CD14-positive monocyte (primary cell): Measurements from ENCODE around the gene TNFRSF13B. TPM values are rescaled to one million over a fixed set of nuclear protein-coding genes. Genes with fewer than 3 reads are reported as not detected.
"Not testable (repeated sequence)": the region's sequence is repeated elsewhere in the genome, so short reads cannot be mapped to it uniquely, and the experiment has no call there.

ENCODE experiments used
- DNase-seq, 3 donors: peaks; one replicate each; pipeline ENCODE4 v3.0.0-alpha.2; 2011 to 2022
- H2AFZ ChIP-seq: 2 replicates; pipeline ENCODE4 v1.6.0; 2012; ENCODE audit warnings: mild to moderate bottlenecking, low read depth, low read length, inconsistent platforms; ENCODE audit not compliant: insufficient read depth, poor library complexity, severe bottlenecking
- H3K27ac ChIP-seq, 2 donors: 1 replicate in 1 of 2; 2 replicates in 1 of 2; pipeline ENCODE4 v1.5.1; 2012 to 2013; ENCODE audit warnings: low read length in 2 of 2, control low read depth in 1 of 2, inconsistent platforms in 1 of 2, low read depth in 1 of 2, mild to moderate bottlenecking in 1 of 2
- H3K27me3 ChIP-seq, 2 donors: one replicate each; pipeline versions ENCODE4 v1.6.0 to v1.6.1; 2011 to 2013; ENCODE audit warnings: low read length in 2 of 2; ENCODE audit not compliant: control insufficient read depth in 2 of 2, insufficient read depth in 2 of 2
- H3K36me3 ChIP-seq, 2 donors: replicated peaks in 1 of 2; 1 replicate in 1 of 2; 2 replicates in 1 of 2; pipeline versions ENCODE4 v1.5.1 to v1.6.1; 2012 to 2013; ENCODE audit warnings: low read length in 2 of 2, control low read depth in 1 of 2, inconsistent platforms in 1 of 2, mild to moderate bottlenecking in 1 of 2; ENCODE audit not compliant: insufficient read depth in 2 of 2, control insufficient read depth in 1 of 2
- H3K4me1 ChIP-seq, 2 donors: 1 replicate in 1 of 2; 2 replicates in 1 of 2; pipeline versions ENCODE4 v1.5.1 to v1.6.1; 2012 to 2013; ENCODE audit warnings: low read length in 2 of 2, control low read depth in 1 of 2, inconsistent platforms in 1 of 2, mild to moderate bottlenecking in 1 of 2, moderate library complexity in 1 of 2; ENCODE audit not compliant: insufficient read depth in 2 of 2, control insufficient read depth in 1 of 2
- H3K4me2 ChIP-seq: replicated peaks from 2 replicates; pipeline ENCODE3; 2012; ENCODE audit warnings: low read length, moderate library complexity, mild to moderate bottlenecking; ENCODE audit not compliant: poor library complexity, severe bottlenecking; ENCODE audit errors: extremely low read depth
- H3K4me3 ChIP-seq, 3 experiments: fragments of 200-600 bp in 1 of 3; sonication (generic) in 1 of 3; replicated peaks in 1 of 3; 1 replicate in 2 of 3; 2 replicates in 1 of 3; pipeline ENCODE4 v1.5.1; 2011 to 2013; ENCODE audit warnings: low read length in 3 of 3, mild to moderate bottlenecking in 3 of 3, control low read depth in 2 of 3, low read depth in 2 of 3, inconsistent platforms in 1 of 3, moderate library complexity in 1 of 3
- H3K79me2 ChIP-seq: 2 replicates; pipeline ENCODE4 v1.6.0; 2012; ENCODE audit warnings: mild to moderate bottlenecking, control low read depth, inconsistent platforms, low read length, moderate library complexity; ENCODE audit not compliant: insufficient read depth
- H3K9ac ChIP-seq: 2 replicates; pipeline ENCODE4 v1.6.0; 2017; ENCODE audit warnings: low read length, mild to moderate bottlenecking; ENCODE audit not compliant: insufficient read depth, poor library complexity, severe bottlenecking
- H3K9me3 ChIP-seq, 2 donors: replicated peaks in 1 of 2; 1 replicate in 1 of 2; 2 replicates in 1 of 2; pipeline versions ENCODE4 v1.5.1 to v1.6.1; 2012 to 2013; ENCODE audit warnings: low read length in 2 of 2, control low read depth in 1 of 2; ENCODE audit not compliant: control insufficient read depth in 1 of 2, insufficient read depth in 1 of 2
- H4K20me1 ChIP-seq: 2 replicates; pipeline ENCODE4 v1.6.0; 2012; ENCODE audit warnings: mild to moderate bottlenecking, low read length, control low read depth, moderate library complexity; ENCODE audit not compliant: insufficient read depth
- H3K27ac Mint-ChIP-seq, 7 donors: one replicate each; pipeline ENCODE4 v1.8.0; 2020; ENCODE audit warnings: mild to moderate bottlenecking in 7 of 7, mixed read lengths in 7 of 7, moderate library complexity in 6 of 7, inconsistent platforms in 2 of 7
- H3K27me3 Mint-ChIP-seq, 3 donors: one replicate each; pipeline ENCODE4 v1.8.0; 2021 to 2022; ENCODE audit warnings: low read depth in 3 of 3, mild to moderate bottlenecking in 3 of 3, mixed read lengths in 3 of 3, moderate library complexity in 3 of 3, inconsistent platforms in 1 of 3
- H3K36me3 Mint-ChIP-seq, 2 donors: one replicate each; pipeline ENCODE4 v1.8.0; 2020; ENCODE audit warnings: mixed read lengths in 2 of 2, inconsistent platforms in 1 of 2, mild to moderate bottlenecking in 1 of 2
- H3K4me1 Mint-ChIP-seq: one replicate; pipeline ENCODE4 v1.8.0; 2020; ENCODE audit warnings: mild to moderate bottlenecking, mixed read lengths
- H3K4me3 Mint-ChIP-seq, 2 donors: one replicate each; pipeline ENCODE4 v1.8.0; 2020; ENCODE audit warnings: mild to moderate bottlenecking in 2 of 2, mixed read lengths in 2 of 2, moderate library complexity in 1 of 2
- H3K9me3 Mint-ChIP-seq, 7 donors: one replicate each; pipeline ENCODE4 v1.8.0; 2020 to 2022; ENCODE audit warnings: mixed read lengths in 7 of 7, mild to moderate bottlenecking in 6 of 7, moderate library complexity in 6 of 7, inconsistent platforms in 2 of 7
- WGBS: methylation state at CpG from one replicate; pipeline ENCODE4 v1.1.5; 2013; ENCODE audit warnings: missing lambda C conversion rate; ENCODE audit not compliant: insufficient coverage; 5-methylcytosine and 5-hydroxymethylcytosine counted together
- intact Hi-C, 2 donors: fragments of 100-400 bp; cut with micrococcal nuclease; formaldehyde crosslinking; loops; one replicate each; pipeline versions ENCODE4 v1.15.0 to v1.15.1; 2023
- polyA plus RNA-seq, 3 donors: library from polyadenylated mRNA; depleted of rRNA in 1 of 3; unstranded in 2 of 3; stranded (reverse) in 1 of 3; fragments of 300-500 nt in 2 of 3; fragments of >200 nt in 1 of 3; fragmentation: Illumina TruSeq in 2 of 3; gene quantifications; 1 replicate in 2 of 3; 2 replicates in 1 of 3; pipeline ENCODE4 v1.2.3, GENCODE V29; 2012 to 2021

TNFRSF13B gene
- polyA plus RNA-seq, 3 donors: 0.21 to 0.47 TPM; not detected in 1

DNA sequence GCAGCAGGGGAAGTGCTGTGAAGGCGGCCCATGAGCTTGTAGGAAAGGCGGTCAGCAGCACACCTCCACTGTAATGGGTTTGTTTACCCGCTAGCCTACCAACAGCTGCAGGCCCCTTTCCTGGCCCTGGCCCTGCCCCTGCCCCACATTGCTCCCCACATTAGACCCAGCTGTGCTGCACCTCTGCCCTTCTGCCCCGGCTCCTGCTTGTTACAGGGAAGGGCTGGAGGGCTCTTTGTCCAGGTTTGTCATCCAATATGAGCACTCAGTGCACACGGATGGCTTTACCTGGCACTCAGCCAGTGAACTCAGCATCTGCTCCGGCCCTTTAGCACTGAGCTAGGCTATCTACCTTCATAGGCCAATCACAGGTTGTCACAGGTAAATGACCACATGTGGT is 36.0 kb upstream of the TNFRSF13B start:
- not testable (repeated sequence) for H4K20me1 ChIP-seq, H3K9ac ChIP-seq, H3K4me3 ChIP-seq, H3K36me3 ChIP-seq, H2AFZ ChIP-seq, H3K79me2 ChIP-seq, H3K36me3 Mint-ChIP-seq, H3K4me3 Mint-ChIP-seq, DNase-seq, H3K4me1 ChIP-seq, H3K9me3 Mint-ChIP-seq, H3K27ac ChIP-seq, H3K9me3 ChIP-seq, H3K4me2 ChIP-seq, H3K27ac Mint-ChIP-seq, H3K4me1 Mint-ChIP-seq, H3K27me3 ChIP-seq
- no CpG with 5 or more reads among the region's 6 CpGs for WGBS
- peaks cover 13 to 30% (median 16%) of the 10 kb centered on the region in 3 donors for H3K27me3 Mint-ChIP-seq
- intact Hi-C loops: loop anchor here in 1 of 2 donors (10.0 kb wide), 1 partner anchor 297 kb away; the partner anchor contains the start of gene NT5M

DNA sequence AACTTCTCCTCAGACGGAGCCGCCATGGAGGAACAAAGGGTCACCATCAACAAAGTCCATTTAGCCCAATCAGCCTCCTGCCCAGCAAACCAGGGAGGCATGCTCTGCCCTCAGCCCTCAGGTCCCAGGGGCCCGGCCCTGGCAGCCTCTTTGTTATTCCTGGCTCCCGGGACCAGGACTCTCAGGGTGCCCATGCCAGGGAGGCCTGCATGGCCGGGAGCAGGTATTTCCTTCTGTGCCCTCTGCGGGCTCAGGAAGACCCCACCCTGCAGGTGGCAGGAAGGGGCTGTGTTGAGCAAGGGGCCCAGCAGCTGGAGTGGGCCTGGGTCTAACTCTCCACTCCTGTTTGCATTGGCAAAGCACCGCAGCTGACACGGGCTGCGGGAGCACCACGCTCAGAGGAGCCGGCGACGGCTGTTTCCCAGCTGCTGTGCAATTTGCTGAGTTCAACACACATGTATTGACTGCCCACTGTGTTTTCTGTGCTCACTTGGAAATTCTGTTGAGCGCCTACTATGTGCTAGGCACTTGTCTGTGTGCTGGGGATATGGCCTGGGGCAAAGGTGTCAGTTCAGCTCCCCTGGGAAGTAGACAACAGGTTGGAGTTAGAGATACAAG is 33.2 kb upstream of the TNFRSF13B start:
- intact Hi-C loops: loop anchor here (5.0 to 10.0 kb wide), 2 partner anchors 300 to 307 kb away; partner anchors contain the start of gene NT5M (in 1 of the 2)
- peak overlapping the region in 1 of 7 donors; percentile 65 for H3K27ac Mint-ChIP-seq
- H3K79me2 ChIP-seq, H3K36me3 ChIP-seq, H3K9ac ChIP-seq, H3K4me3 ChIP-seq, H4K20me1 ChIP-seq, H3K4me1 ChIP-seq, H3K4me3 Mint-ChIP-seq, H3K27me3 ChIP-seq, H3K9me3 ChIP-seq, DNase-seq, H3K4me1 Mint-ChIP-seq, H3K27ac ChIP-seq, H3K36me3 Mint-ChIP-seq, H3K4me2 ChIP-seq, H2AFZ ChIP-seq: not testable (repeated sequence)
- peaks cover 8 to 24% (median 14%) of the 10 kb centered on the region in 3 donors for H3K27me3 Mint-ChIP-seq
- peaks cover 0 to 10% (median 0%) of the 10 kb centered on the region in 7 donors for H3K9me3 Mint-ChIP-seq
- WGBS: 94% methylated on average over 10 of the region's 14 CpGs
